ENCODE measurements around the gene HSPH1. TPM values are rescaled to one million over a fixed set of nuclear protein-coding genes. Genes with fewer than 3 reads are reported as not detected.

HSPH1 gene
- polyA plus RNA-seq, 1 donor (not counting 4 experiments of a cell fraction or from before 2014, with no cell fraction given) = 111 TPM

GRCh38 chr13:31090961-31091624 lies 70.6 kb downstream of the HSPH1 start:
- no peak for DNase-seq (ENCODE audit: low read depth, low spot score)
- H3K4me3 ChIP-seq (ENCODE audit: control insufficient read depth in 2 of 3, extremely low read depth in 1 of 3, insufficient read depth in 2 of 3, low read depth in 1 of 3, low read length in 3 of 3) = no peak overlapping the region
- no peaks in the 10 kb centered on the region for H3K9me3 ChIP-seq (ENCODE audit: control insufficient read depth, low read depth, low read length)
- H3K9me1 ChIP-seq (ENCODE audit: control insufficient read depth, extremely low read depth, insufficient read depth, low read length) = no peaks in the 10 kb centered on the region
- dilution Hi-C loops (cut with MboI; ENCODE audit: extremely low pct_ligation_motif_present, low sequenced_read_pairs) = no loop called here
- FAIRE-seq = peak; percentile 72
- H2AFZ ChIP-seq (ENCODE audit: control insufficient read depth, low read length) = peak overlapping the region; percentile 69
- TF ChIP-seq EZH2 (IDR thresholded peaks at IDR 0.05; ENCODE audit: low read length) = no peak
- H4K20me1 ChIP-seq (ENCODE audit: control insufficient read depth, extremely low read depth, insufficient read depth, low read length) = no peaks in the 10 kb centered on the region
- no peaks in the 10 kb centered on the region for H3K79me2 ChIP-seq (ENCODE audit: control insufficient read depth, insufficient read depth, low read length)
- H3K4me2 ChIP-seq (ENCODE audit: control insufficient read depth, extremely low read depth, insufficient read depth, low read depth, low read length) = peak overlapping the region; percentile 48
- H3K27me3 ChIP-seq (ENCODE audit: control insufficient read depth, extremely low read depth, insufficient read depth, low read length) = no peaks in the 10 kb centered on the region
- no peak overlapping the region for H3K9ac ChIP-seq (ENCODE audit: control insufficient read depth, extremely low read depth, insufficient read depth, low read length)
- H3K27ac ChIP-seq (ENCODE audit: control insufficient read depth, insufficient read depth, low read length) = no peak overlapping the region
- H3K4me1 ChIP-seq (ENCODE audit: control insufficient read depth, extremely low read depth, insufficient read depth, low read length) = peaks cover 39% of the 10 kb centered on the region
- H3K36me3 ChIP-seq (ENCODE audit: control insufficient read depth in 2 of 2, extremely low read depth in 1 of 2, insufficient read depth in 2 of 2, low read length in 2 of 2) = no peaks in the 10 kb centered on the region

GRCh38 chr13:31090096-31090495 lies 71.6 kb downstream of the HSPH1 start:
- FAIRE-seq = no peak
- Histone ChIP-seq H3K27me3 (ENCODE audit: control insufficient read depth, extremely low read depth, insufficient read depth, low read length) (no peaks in the 10 kb centered on the region), H3K9me1 (ENCODE audit: control insufficient read depth, extremely low read depth, insufficient read depth, low read length) (no peaks in the 10 kb centered on the region), H4K20me1 (ENCODE audit: control insufficient read depth, extremely low read depth, insufficient read depth, low read length) (no peaks in the 10 kb centered on the region), H3K79me2 (ENCODE audit: control insufficient read depth, insufficient read depth, low read length) (no peaks in the 10 kb centered on the region), H3K4me1 (ENCODE audit: control insufficient read depth, extremely low read depth, insufficient read depth, low read length) (peaks cover 31% of the 10 kb centered on the region), H3K9ac (ENCODE audit: control insufficient read depth, extremely low read depth, insufficient read depth, low read length) (no peak overlapping the region), H3K4me2 (ENCODE audit: control insufficient read depth, extremely low read depth, insufficient read depth, low read depth, low read length) (no peak overlapping the region), H3K9me3 (ENCODE audit: control insufficient read depth, low read depth, low read length) (no peaks in the 10 kb centered on the region), H3K4me3 (ENCODE audit: control insufficient read depth in 2 of 3, extremely low read depth in 1 of 3, insufficient read depth in 2 of 3, low read depth in 1 of 3, low read length in 3 of 3) (no peak overlapping the region), H3K36me3 (ENCODE audit: control insufficient read depth in 2 of 2, extremely low read depth in 1 of 2, insufficient read depth in 2 of 2, low read length in 2 of 2) (no peaks in the 10 kb centered on the region), H2AFZ (ENCODE audit: control insufficient read depth, low read length) (no peak overlapping the region), H3K27ac (ENCODE audit: control insufficient read depth, insufficient read depth, low read length) (no peak overlapping the region)
- no peak for TF ChIP-seq EZH2 (IDR thresholded peaks at IDR 0.05; ENCODE audit: low read length)
- no peak for TF ChIP-seq CTCF (optimal IDR thresholded peaks at IDR 0.05 in 1 of 3, IDR thresholded peaks at IDR 0.05 in 1 of 3, conservative IDR thresholded peaks at IDR 0.05 in 1 of 3; ENCODE audit: extremely low read depth in 1 of 3, insufficient read depth in 2 of 3, low read length in 3 of 3)
- no peak for DNase-seq (ENCODE audit: low read depth, low spot score)
- dilution Hi-C loops (cut with MboI; ENCODE audit: extremely low pct_ligation_motif_present, low sequenced_read_pairs) = no loop called here

- TF ChIP-seq CTCF (optimal IDR thresholded peaks at IDR 0.05 in 1 of 3, IDR thresholded peaks at IDR 0.05 in 1 of 3, conservative IDR thresholded peaks at IDR 0.05 in 1 of 3; ENCODE audit: extremely low read depth in 1 of 3, insufficient read depth in 2 of 3, low read length in 3 of 3) (no peak), EZH2 (IDR thresholded peaks at IDR 0.05; ENCODE audit: low read length) (no peak)
Measured at GRCh38 chr13:31089649-31090048, 72.1 kb downstream of the HSPH1 start.

More at GRCh38 chr13:31089649-31090048, 72.1 kb downstream of the HSPH1 start:
- H3K9me1 ChIP-seq (ENCODE audit: control insufficient read depth, extremely low read depth, insufficient read depth, low read length) = no peaks in the 10 kb centered on the region
- no peaks in the 10 kb centered on the region for H3K79me2 ChIP-seq (ENCODE audit: control insufficient read depth, insufficient read depth, low read length)
- no peak for DNase-seq (ENCODE audit: low read depth, low spot score)
- H3K36me3 ChIP-seq (ENCODE audit: control insufficient read depth in 2 of 2, extremely low read depth in 1 of 2, insufficient read depth in 2 of 2, low read length in 2 of 2) = no peaks in the 10 kb centered on the region
- dilution Hi-C loops (cut with MboI; ENCODE audit: extremely low pct_ligation_motif_present, low sequenced_read_pairs) = no loop called here
- H3K27ac ChIP-seq (ENCODE audit: control insufficient read depth, insufficient read depth, low read length) = no peak overlapping the region
- no peak for FAIRE-seq
- no peak overlapping the region for H3K4me2 ChIP-seq (ENCODE audit: control insufficient read depth, extremely low read depth, insufficient read depth, low read depth, low read length)
- H3K4me3 ChIP-seq (ENCODE audit: control insufficient read depth in 2 of 3, extremely low read depth in 1 of 3, insufficient read depth in 2 of 3, low read depth in 1 of 3, low read length in 3 of 3) = no peak overlapping the region
- no peaks in the 10 kb centered on the region for H4K20me1 ChIP-seq (ENCODE audit: control insufficient read depth, extremely low read depth, insufficient read depth, low read length)
- H3K9me3 ChIP-seq (ENCODE audit: control insufficient read depth, low read depth, low read length) = no peaks in the 10 kb centered on the region
- H3K4me1 ChIP-seq (ENCODE audit: control insufficient read depth, extremely low read depth, insufficient read depth, low read length) = peaks cover 27% of the 10 kb centered on the region
- H2AFZ ChIP-seq (ENCODE audit: control insufficient read depth, low read length) = no peak overlapping the region
- H3K27me3 ChIP-seq (ENCODE audit: control insufficient read depth, extremely low read depth, insufficient read depth, low read length) = no peaks in the 10 kb centered on the region
- H3K9ac ChIP-seq (ENCODE audit: control insufficient read depth, extremely low read depth, insufficient read depth, low read length) = no peak overlapping the region
